SH-SY5Y (cell line): ENCODE results near the gene PLXNB3.

Experiments
- GATA2 ChIP-seq: IDR thresholded peaks from 2 replicates; pipeline ENCODE4 v1.6.1; 2011; ENCODE audit warnings: mild to moderate bottlenecking, low read depth, low read length
- GATA3 ChIP-seq: IDR thresholded peaks from 2 replicates; pipeline ENCODE4 v1.6.1; 2011; ENCODE audit warnings: low read depth, mild to moderate bottlenecking, low read length, moderate library complexity

DNA sequence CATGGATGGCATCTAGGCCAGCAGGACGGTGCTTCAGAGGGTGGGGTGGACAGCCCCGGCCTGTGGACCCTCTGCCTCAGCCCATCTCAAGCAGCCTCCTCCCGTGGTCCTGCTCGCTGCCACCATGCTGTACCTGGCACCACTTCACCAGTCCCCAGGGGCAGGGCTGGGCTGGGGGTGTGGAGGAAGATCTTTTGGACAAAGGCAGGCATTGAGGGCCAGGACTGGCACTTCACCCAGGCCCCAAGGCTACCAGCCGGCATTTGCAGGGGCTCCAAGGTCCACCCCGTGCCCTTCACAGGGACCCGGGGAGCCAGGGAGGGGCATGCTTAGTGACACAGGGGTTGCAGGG is 713 bp downstream of the PLXNB3 start:
- TF ChIP-seq GATA3 (no peak), GATA2 (no peak)
